GM10248 (cell line): Measurements from ENCODE around the gene KRT86.

Source experiments
- CTCF ChIA-PET: fragments of 300-600 bp; sonication (Branson Sonifier 250); formaldehyde crosslinking; extraction: SDS; loops from one replicate; lab custom pipeline; 2021; ENCODE audit warnings: antibody characterized with exemption; lab: Yijun Ruan, JAX
- POLR2A ChIA-PET: fragments of 350-650 bp; sonication (Branson Sonifier 250); formaldehyde crosslinking; extraction: SDS; loops from one replicate; lab custom pipeline; 2020; ENCODE audit warnings: antibody characterized with exemption; lab: Yijun Ruan, JAX
- DNase-seq: peaks from one replicate; pipeline ENCODE4 v3.0.0; 2012; ENCODE audit errors: extremely low spot score
- TF ChIP-seq, protein P1 (sequence below): IDR thresholded peaks from 2 replicates; pipeline ENCODE4 v1.5.1; 2012; ENCODE audit warnings: mild to moderate bottlenecking, low read depth; ENCODE audit errors: extremely low read depth, missing control alignments, control extremely low read depth

The KRT86 gene

DNA sequence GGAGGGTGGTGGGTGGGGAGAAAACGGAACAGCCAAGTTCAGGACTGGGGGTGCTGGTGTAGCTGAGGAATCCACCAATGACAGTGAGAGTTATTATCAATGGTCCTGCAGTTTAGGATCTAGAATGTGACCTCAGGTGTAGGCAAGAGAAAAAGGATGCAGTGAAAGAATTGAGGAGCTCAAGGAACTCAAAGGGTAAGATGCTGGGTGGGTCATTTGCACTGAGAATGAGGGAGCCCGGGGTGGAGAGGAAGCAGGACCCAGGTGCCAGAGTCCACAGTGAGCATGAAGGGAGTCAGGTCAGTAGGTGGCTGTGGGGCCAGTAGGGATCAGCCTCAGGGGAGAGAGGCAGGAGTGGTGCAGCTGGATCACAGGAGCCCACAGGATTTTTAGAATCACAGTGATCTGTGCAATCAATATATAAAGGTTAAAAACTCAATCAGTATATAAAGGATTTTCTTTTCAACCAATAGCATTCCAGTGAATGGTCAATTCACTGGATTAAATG lies 44.6 kb upstream of the KRT86 start:
- TF ChIP-seq, protein P1, sequence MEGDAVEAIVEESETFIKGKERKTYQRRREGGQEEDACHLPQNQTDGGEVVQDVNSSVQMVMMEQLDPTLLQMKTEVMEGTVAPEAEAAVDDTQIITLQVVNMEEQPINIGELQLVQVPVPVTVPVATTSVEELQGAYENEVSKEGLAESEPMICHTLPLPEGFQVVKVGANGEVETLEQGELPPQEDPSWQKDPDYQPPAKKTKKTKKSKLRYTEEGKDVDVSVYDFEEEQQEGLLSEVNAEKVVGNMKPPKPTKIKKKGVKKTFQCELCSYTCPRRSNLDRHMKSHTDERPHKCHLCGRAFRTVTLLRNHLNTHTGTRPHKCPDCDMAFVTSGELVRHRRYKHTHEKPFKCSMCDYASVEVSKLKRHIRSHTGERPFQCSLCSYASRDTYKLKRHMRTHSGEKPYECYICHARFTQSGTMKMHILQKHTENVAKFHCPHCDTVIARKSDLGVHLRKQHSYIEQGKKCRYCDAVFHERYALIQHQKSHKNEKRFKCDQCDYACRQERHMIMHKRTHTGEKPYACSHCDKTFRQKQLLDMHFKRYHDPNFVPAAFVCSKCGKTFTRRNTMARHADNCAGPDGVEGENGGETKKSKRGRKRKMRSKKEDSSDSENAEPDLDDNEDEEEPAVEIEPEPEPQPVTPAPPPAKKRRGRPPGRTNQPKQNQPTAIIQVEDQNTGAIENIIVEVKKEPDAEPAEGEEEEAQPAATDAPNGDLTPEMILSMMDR: no peak
- no peak for DNase-seq
- POLR2A ChIA-PET: no interaction called here
- CTCF ChIA-PET: no interaction called here

DNA sequence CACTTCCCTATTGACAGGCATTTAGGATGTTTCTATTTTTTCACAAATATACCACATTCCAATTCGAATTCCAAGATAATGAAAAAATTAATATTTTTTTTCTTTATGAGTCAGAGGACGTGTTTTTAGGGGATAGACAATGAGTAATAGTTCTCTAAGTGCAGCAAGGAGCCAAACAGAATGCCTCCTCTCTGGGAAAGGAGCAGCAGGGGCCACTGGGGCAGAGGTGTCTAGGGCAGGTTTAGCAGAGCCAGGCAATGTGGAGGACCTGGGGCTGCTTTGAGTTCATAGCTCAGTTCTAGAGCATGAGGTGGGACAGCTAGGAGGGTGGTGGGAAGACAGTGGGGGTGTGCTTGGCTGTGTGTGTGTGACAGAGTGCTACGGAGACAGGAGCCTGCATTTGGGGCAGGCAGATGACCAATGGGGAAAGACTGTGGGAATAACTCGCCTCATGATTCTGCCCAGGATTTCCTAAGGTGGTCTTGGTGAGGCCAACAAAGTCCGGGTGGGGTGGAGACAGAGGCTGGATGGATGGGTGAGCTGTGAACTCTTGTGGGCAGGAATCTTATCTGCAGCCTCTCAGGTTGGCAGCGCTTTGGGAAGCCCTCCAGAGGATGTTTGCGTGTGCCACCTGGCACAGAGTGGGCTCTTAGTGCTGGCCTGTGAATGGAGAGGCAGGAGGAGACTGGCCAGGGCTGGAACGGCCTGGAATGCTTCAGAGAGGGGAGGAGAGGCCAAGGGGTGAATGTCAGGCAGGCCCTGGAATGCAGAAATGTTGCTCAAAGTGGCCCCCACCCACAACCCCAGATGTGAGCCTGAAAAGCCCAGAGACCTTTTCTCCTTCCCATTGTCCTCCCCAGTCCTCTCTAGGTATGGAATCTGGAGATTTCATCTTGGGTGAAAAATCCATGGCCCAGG lies 43.8 kb upstream of the KRT86 start:
- DNase-seq: no peak
- POLR2A ChIA-PET: no interaction called here
- CTCF ChIA-PET: no interaction called here
- TF ChIP-seq, protein P1: no peak

DNA sequence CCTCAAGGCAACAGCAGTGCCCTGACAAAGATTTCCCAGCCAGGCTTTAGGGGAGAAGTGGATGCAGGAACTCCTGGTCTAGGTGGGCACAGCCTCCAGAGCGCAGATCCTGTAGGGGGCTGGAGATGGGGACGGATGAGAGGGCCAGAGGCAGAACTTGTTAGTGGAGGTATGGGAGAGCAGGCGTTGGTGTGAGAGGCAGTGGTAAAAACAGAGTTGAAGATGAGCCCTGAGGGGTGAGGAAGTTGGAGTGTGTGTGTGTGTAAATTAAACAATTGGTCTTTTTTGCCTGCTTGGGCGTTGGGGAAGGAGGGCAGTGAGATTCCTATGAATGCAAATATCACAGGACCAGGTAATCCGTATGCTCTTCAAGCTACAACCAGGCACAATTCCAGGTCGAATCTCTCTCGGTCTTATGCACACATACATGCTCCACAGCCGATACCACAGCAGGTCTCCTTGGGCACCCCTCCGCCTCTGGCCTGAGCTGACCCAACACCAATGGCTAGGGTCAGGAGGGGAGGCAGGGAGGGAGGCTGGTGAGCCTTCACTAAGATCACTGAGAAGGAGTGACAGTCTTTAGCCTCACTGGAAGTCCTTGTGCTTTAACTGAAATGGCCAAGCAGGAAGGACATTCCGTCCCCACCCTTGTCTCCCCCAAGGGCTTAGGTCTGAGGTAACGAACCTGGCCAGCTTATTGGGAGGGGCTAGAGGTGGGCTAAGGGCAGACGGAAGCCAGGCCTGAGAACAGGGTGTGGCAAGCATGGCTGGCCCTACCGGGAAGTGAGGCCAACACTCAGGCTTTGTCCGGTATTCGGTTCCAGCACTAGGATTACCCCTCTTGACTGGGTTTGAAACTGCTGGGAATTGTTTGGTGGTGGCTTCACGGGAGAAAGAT lies 42.9 kb upstream of the KRT86 start:
- no peak for DNase-seq
- ChIA-PET POLR2A (no interaction called here), CTCF (no interaction called here)
- TF ChIP-seq, protein P1: no peak

DNA sequence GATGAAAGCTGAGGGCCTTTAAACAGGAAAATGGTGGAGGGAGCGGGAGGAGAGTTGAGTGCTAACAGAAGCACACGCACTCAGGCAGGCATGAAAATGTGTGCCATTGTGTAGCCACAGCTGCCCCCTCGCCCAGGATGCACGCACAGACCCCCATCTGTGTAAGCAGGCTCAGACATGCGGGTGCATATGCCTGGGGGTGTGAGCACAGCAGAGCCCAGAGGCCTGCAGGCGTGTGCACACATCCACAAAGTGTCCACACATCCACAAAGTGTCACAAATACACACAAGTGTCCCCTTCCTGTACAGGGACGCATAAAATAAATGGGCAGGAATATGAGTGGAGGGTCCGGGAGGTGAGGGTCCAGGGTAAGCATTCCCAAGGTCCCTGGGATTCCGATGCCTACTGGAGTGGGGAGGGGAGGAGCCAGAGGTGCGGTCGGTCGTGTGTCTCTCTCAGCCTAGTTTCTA lies 42.2 kb upstream of the KRT86 start:
- DNase-seq: no peak
- ChIA-PET POLR2A (no interaction called here), CTCF (no interaction called here)
- TF ChIP-seq, protein P1: no peak

DNA sequence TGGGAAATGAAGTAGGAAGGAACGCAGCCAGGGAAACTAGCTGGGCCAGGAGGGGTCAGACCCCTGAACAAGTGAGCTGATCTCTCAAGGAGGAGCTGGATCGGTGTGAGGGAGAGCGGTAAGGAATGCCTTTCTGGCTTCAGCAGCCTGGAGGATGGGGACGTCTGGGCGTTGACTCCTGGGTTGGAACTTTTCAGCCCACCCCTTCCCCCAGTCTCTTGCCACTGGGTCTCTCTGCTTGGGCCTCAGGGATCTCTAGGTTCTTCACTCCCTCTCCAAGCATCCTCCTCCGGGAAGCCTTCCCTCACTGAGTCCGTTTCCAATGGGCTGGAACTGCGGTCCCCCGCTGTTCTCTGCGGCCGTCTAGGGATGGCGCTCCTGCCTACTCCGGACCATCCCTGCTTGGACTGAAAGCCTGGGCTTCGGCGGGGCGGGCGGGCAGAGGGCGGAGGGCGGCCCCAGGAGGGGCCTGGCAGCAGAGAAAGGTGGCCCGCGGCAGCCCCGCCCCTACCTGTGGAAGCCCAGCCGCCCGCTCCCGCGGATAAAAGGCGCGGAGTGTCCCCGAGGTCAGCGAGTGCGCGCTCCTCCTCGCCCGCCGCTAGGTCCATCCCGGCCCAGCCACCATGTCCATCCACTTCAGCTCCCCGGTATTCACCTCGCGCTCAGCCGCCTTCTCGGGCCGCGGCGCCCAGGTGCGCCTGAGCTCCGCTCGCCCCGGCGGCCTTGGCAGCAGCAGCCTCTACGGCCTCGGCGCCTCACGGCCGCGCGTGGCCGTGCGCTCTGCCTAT lies 41.6 kb upstream of the KRT86 start, which contains the start of gene KRT7:
KRT7 (plus strand) TSS at position 570 of the 788 bp plus-strand sequence; CDS start at position 624, 54 bp downstream.
- CTCF ChIA-PET: no interaction called here

More for the DNA sequence above, 41.6 kb upstream of the KRT86 start, which contains the start of gene KRT7:
- POLR2A ChIA-PET: no interaction called here
- DNase-seq: no peak
- TF ChIP-seq, protein P1: no peak
